HCT116 (cell line): ENCODE measurements around the gene CTDSPL2. TPM values are rescaled to one million over a fixed set of nuclear protein-coding genes. Genes with fewer than 3 reads are reported as not detected.

Experiments
- ATAC-seq: fragments of 200-7000 bp; cut with Tn5 transposase; 2 replicates; pipeline ENCODE4 v1.9.1; 2020; ENCODE audit warnings: mild to moderate bottlenecking, moderate library complexity
- BruUV-seq: library from RNA; stranded (reverse); fragments of 400-500 nt; replicated peaks from 2 replicates; lab custom pipeline; 2021; lab: Mats Ljungman, UMichigan
- CTCF ChIA-PET: fragments of 300-600 bp; sonication (Branson Sonifier 250); formaldehyde crosslinking; loops from one replicate; lab custom pipeline; 2021; ENCODE audit warnings: antibody characterized with exemption; lab: Charles Lee
- POLR2A ChIA-PET: fragments of 300-600, 350-600 bp; sonication (Branson Sonifier 250); formaldehyde crosslinking; loops from one replicate; lab custom pipeline; 2021; ENCODE audit warnings: antibody characterized with exemption; lab: Charles Lee
- RAD21 ChIA-PET, 2 experiments: fragments of 300-600 bp; sonication (Branson Sonifier 250); formaldehyde crosslinking; loops; one replicate each; lab custom pipeline; 2023; ENCODE audit warnings: low total read pairs in 2 of 2; ENCODE audit not compliant: uncharacterized antibody in 2 of 2, unreplicated experiment in 2 of 2, low non-redundant PET in 1 of 2; lab: Charles Lee
- DNase-seq: peaks from one replicate; pipeline ENCODE4 v3.0.0-alpha.2; 2010; ENCODE audit warnings: low read depth, low spot score
- H2AFZ ChIP-seq: fragments of 200-600 bp; shearing (Covaris generic), sonication (generic); 2 replicates; pipeline ENCODE4 v1.6.1; 2017; ENCODE audit warnings: low read depth, mixed run types, mixed read lengths, antibody characterized with exemption, low read length; ENCODE audit not compliant: poor library complexity, severe bottlenecking
- H3K27ac ChIP-seq: 2 replicates; pipeline ENCODE4 v1.5.1; 2012; ENCODE audit warnings: low read depth, low read length
- H3K27me3 ChIP-seq: fragments of 200-600 bp; sonication (generic); 2 replicates; pipeline ENCODE4 v1.6.1; 2016; ENCODE audit warnings: mixed run types, low read length, mixed read lengths; ENCODE audit not compliant: insufficient read depth
- H3K36me3 ChIP-seq, 2 experiments: fragments of 200-500 bp in 1 of 2; fragments of 200-600 bp in 1 of 2; sonication (Bioruptor generic) in 1 of 2; sonication (generic) in 1 of 2; 2 replicates each; pipeline versions ENCODE4 v1.5.1 to v1.6.1; 2014 to 2016; ENCODE audit warnings: low read length in 2 of 2, inconsistent platforms in 1 of 2, mixed read lengths in 1 of 2, mixed run types in 1 of 2; ENCODE audit not compliant: insufficient read depth in 2 of 2, control insufficient read depth in 1 of 2
- H3K4me1 ChIP-seq, 2 experiments: fragments of 200-600 bp in 1 of 2; sonication (generic) in 1 of 2; 2 replicates each; pipeline versions ENCODE4 v1.5.1 to v1.6.1; 2012 to 2017; ENCODE audit warnings: low read length in 2 of 2, inconsistent platforms in 1 of 2, mild to moderate bottlenecking in 1 of 2, mixed read lengths in 1 of 2, mixed run types in 1 of 2, moderate library complexity in 1 of 2; ENCODE audit not compliant: insufficient read depth in 2 of 2, control insufficient read depth in 1 of 2
- H3K4me2 ChIP-seq: fragments of 200-600 bp; sonication (generic); 2 replicates; pipeline ENCODE4 v1.6.1; 2017; ENCODE audit warnings: mixed run types, low read length, mixed read lengths
- H3K4me3 ChIP-seq, 2 experiments: fragments of 200-600 bp in 1 of 2; sonication (generic) in 1 of 2; replicated peaks in 1 of 2; 2 replicates each; pipeline ENCODE4 v1.5.1; 2011 to 2016; ENCODE audit warnings: low read length in 2 of 2, control low read depth in 1 of 2, low read depth in 1 of 2, mild to moderate bottlenecking in 1 of 2, mixed read lengths in 1 of 2, mixed run types in 1 of 2
- H3K79me2 ChIP-seq: fragments of 200-600 bp; sonication (generic); 2 replicates; pipeline ENCODE4 v1.6.1; 2017; ENCODE audit warnings: mild to moderate bottlenecking, mixed run types, low read length, moderate library complexity, mixed read lengths; ENCODE audit not compliant: insufficient read depth
- H3K9ac ChIP-seq: fragments of 200-600 bp; sonication (generic); 2 replicates; pipeline ENCODE4 v1.6.1; 2016; ENCODE audit warnings: low read length, mixed read lengths
- H3K9me2 ChIP-seq: fragments of 200-600 bp; sonication (generic), shearing (Covaris generic); 2 replicates; pipeline ENCODE4 v1.6.1; 2017; ENCODE audit warnings: mixed run types, mild to moderate bottlenecking, moderate library complexity; ENCODE audit not compliant: insufficient read depth
- H3K9me3 ChIP-seq, 2 experiments: fragments of 200-500 bp in 1 of 2; fragments of 200-600 bp in 1 of 2; sonication (Bioruptor generic) in 1 of 2; sonication (generic) in 1 of 2; 2 replicates each; pipeline ENCODE4 v1.6.1; 2014 to 2017; ENCODE audit warnings: low read length in 2 of 2, mixed read lengths in 2 of 2, inconsistent platforms in 1 of 2, low read depth in 1 of 2, mild to moderate bottlenecking in 1 of 2, mixed run types in 1 of 2, moderate library complexity in 1 of 2; ENCODE audit not compliant: control insufficient read depth in 1 of 2, insufficient read depth in 1 of 2
- H4K20me1 ChIP-seq: fragments of 200-600 bp; sonication (generic), shearing (Covaris generic); 2 replicates; pipeline ENCODE4 v1.6.1; 2017; ENCODE audit warnings: mixed run types, mild to moderate bottlenecking, moderate library complexity; ENCODE audit not compliant: insufficient read depth
- CBX3 ChIP-seq: IDR thresholded peaks from 2 replicates; pipeline ENCODE4 v1.6.1; 2012; ENCODE audit warnings: low read depth
- CTCF ChIP-seq, 3 experiments: fragments of 200-600 bp in 1 of 3; sonication (generic) in 1 of 3; IDR thresholded peaks in 2 of 3; conservative IDR thresholded peaks in 1 of 3; 2 replicates each; pipeline ENCODE4 v1.5.1; 2012 to 2017; ENCODE audit warnings: low read depth in 2 of 3, low read length in 2 of 3, antibody characterized with exemption in 1 of 3, borderline replicate concordance in 1 of 3, control low read depth in 1 of 3, mild to moderate bottlenecking in 1 of 3, mixed read lengths in 1 of 3, mixed run types in 1 of 3, moderate library complexity in 1 of 3; ENCODE audit not compliant: insufficient read depth in 1 of 3
- EGR1 ChIP-seq: IDR thresholded peaks from 2 replicates; pipeline ENCODE4 v1.6.1; 2012; ENCODE audit warnings: low read depth
- ELF1 ChIP-seq: IDR thresholded peaks from 2 replicates; pipeline ENCODE4 v1.6.1; 2012; ENCODE audit warnings: low read depth, borderline replicate concordance
- EZH2 ChIP-seq: fragments of 200-600 bp; sonication (generic); IDR thresholded peaks from 2 replicates; pipeline ENCODE4 v1.6.1; 2017; ENCODE audit warnings: antibody characterized with exemption, mixed run types
- EZH2phosphoT487 ChIP-seq: fragments of 200-600 bp; IDR thresholded peaks from 2 replicates; pipeline ENCODE4 v1.6.1; 2018; ENCODE audit warnings: antibody characterized with exemption, borderline replicate concordance
- FOSL1 ChIP-seq: IDR thresholded peaks from 2 replicates; pipeline ENCODE4 v1.6.1; 2012; ENCODE audit warnings: low read depth
- POLR2A ChIP-seq: IDR thresholded peaks from 2 replicates; pipeline ENCODE4 v1.7.0; 2011; ENCODE audit warnings: borderline replicate concordance; ENCODE audit not compliant: insufficient read depth, insufficient read length; ENCODE audit errors: extremely low read depth
- POLR2AphosphoS5 ChIP-seq: IDR thresholded peaks from 2 replicates; pipeline ENCODE4 v1.6.1; 2011; ENCODE audit warnings: mild to moderate bottlenecking, low read depth, low read length, moderate library complexity
- SIN3A ChIP-seq: IDR thresholded peaks from 2 replicates; pipeline ENCODE4 v1.6.1; 2012; ENCODE audit warnings: low read depth
- SP1 ChIP-seq: IDR thresholded peaks from 2 replicates; pipeline ENCODE4 v1.6.1; 2012; ENCODE audit warnings: low read depth
- SRF ChIP-seq: IDR thresholded peaks from 2 replicates; pipeline ENCODE4 v1.6.1; 2012; ENCODE audit warnings: low read depth
- TCF7L2 ChIP-seq: IDR thresholded peaks from 2 replicates; pipeline ENCODE4 v1.7.0; 2011; ENCODE audit warnings: borderline replicate concordance, inconsistent platforms; ENCODE audit not compliant: insufficient read depth, insufficient read length; ENCODE audit errors: extremely low read depth
- YY1 ChIP-seq: IDR thresholded peaks from 2 replicates; pipeline ENCODE4 v1.6.1; 2011; ENCODE audit warnings: low read length, low read depth, moderate library complexity, mild to moderate bottlenecking; ENCODE audit not compliant: insufficient replicate concordance; ENCODE audit errors: extremely low read depth
- ZBTB33 ChIP-seq: IDR thresholded peaks from 2 replicates; pipeline ENCODE4 v1.6.1; 2011; ENCODE audit warnings: mild to moderate bottlenecking, low read length, moderate library complexity; ENCODE audit not compliant: insufficient replicate concordance; ENCODE audit errors: extremely low read depth
- intact Hi-C: fragments of 100-400 bp; cut with micrococcal nuclease; formaldehyde crosslinking; loops from 2 replicates; pipeline ENCODE4 v1.10.0; 2022
- total RNA-seq: library from RNA; stranded (reverse); gene quantifications from one replicate; pipeline ENCODE4 v1.2.1, GENCODE V29; 2021; ENCODE audit not compliant: unreplicated experiment
- TF ChIP-seq, protein P1 (sequence below): IDR thresholded peaks from 2 replicates; pipeline ENCODE4 v1.6.1; 2012
- TF ChIP-seq, protein P2 (sequence below): IDR thresholded peaks from 2 replicates; pipeline ENCODE4 v1.6.1; 2012; ENCODE audit warnings: low read depth

Gene CTDSPL2
- total RNA-seq, 1 experiment from 2014 or later, result 56.0 TPM

- H3K4me1 ChIP-seq, result peaks cover 6 to 21% of the 10 kb centered on the region in 2 experiments
- 0 out of 4 replicates have a peak, but pooled peaks cover 0 to 10% of the 10 kb centered on the region in 2 experiments for H3K36me3 ChIP-seq
- no peaks in the 10 kb centered on the region for H3K9me2 ChIP-seq
- H3K4me2 ChIP-seq, result no peak overlapping the region
- ATAC-seq (no peak), DNase-seq (no peak)
- CTCF ChIA-PET, result no interaction called here
- no peak overlapping the region for H2AFZ ChIP-seq
- no peak overlapping the region for H3K27ac ChIP-seq
- H3K9me3 ChIP-seq, result no peaks in the 10 kb centered on the region
- POLR2A ChIA-PET, result no interaction called here
- intact Hi-C loops, result no loop called here
- TF ChIP-seq FOSL1 (no peak), ZBTB33 (no peak), CBX3 (no peak), TCF7L2 (no peak), EZH2 (no peak), SIN3A (no peak), POLR2AphosphoS5 (no peak), EGR1 (no peak), EZH2phosphoT487 (no peak), ELF1 (no peak), SRF (no peak), SP1 (no peak), YY1 (no peak), POLR2A (no peak), CTCF (IDR thresholded peaks at IDR 0.05 in 2 of 3, conservative IDR thresholded peaks at IDR 0.05 in 1 of 3; ENCODE audit: borderline replicate concordance in 1 of 3, insufficient read depth in 1 of 3, low read depth in 2 of 3, low read length in 2 of 3) (no peak)
- TF ChIP-seq, protein P1, sequence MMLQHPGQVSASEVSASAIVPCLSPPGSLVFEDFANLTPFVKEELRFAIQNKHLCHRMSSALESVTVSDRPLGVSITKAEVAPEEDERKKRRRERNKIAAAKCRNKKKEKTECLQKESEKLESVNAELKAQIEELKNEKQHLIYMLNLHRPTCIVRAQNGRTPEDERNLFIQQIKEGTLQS, result no peak
- TF ChIP-seq, protein P2, sequence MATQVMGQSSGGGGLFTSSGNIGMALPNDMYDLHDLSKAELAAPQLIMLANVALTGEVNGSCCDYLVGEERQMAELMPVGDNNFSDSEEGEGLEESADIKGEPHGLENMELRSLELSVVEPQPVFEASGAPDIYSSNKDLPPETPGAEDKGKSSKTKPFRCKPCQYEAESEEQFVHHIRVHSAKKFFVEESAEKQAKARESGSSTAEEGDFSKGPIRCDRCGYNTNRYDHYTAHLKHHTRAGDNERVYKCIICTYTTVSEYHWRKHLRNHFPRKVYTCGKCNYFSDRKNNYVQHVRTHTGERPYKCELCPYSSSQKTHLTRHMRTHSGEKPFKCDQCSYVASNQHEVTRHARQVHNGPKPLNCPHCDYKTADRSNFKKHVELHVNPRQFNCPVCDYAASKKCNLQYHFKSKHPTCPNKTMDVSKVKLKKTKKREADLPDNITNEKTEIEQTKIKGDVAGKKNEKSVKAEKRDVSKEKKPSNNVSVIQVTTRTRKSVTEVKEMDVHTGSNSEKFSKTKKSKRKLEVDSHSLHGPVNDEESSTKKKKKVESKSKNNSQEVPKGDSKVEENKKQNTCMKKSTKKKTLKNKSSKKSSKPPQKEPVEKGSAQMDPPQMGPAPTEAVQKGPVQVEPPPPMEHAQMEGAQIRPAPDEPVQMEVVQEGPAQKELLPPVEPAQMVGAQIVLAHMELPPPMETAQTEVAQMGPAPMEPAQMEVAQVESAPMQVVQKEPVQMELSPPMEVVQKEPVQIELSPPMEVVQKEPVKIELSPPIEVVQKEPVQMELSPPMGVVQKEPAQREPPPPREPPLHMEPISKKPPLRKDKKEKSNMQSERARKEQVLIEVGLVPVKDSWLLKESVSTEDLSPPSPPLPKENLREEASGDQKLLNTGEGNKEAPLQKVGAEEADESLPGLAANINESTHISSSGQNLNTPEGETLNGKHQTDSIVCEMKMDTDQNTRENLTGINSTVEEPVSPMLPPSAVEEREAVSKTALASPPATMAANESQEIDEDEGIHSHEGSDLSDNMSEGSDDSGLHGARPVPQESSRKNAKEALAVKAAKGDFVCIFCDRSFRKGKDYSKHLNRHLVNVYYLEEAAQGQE, result no peak
- H4K20me1 ChIP-seq, result peaks cover 14% of the 10 kb centered on the region; the same call in 1 of the 2 replicates
- H3K4me3 ChIP-seq, result no peak overlapping the region
- H3K9ac ChIP-seq, result no peak overlapping the region
- no TSS peak for BruUV-seq
- RAD21 ChIA-PET, result no interaction called here
- no peaks in the 10 kb centered on the region for H3K27me3 ChIP-seq
- H3K79me2 ChIP-seq, result peaks cover 100% of the 10 kb centered on the region
Observed at GRCh38 chr15:44447772-44448376, 20.4 kb downstream of the CTDSPL2 start.
